Peyer's patch (tissue), 4 donors: ENCODE data around the gene TRAP1.

ENCODE experiments used
- POLR2A ChIP-seq, 2 donors: fragments of 450-650 bp; IDR thresholded peaks; one replicate each; pipeline ENCODE4 v1.5.1; 2017; ENCODE audit warnings: antibody characterized with exemption in 2 of 2, mild to moderate bottlenecking in 2 of 2, moderate library complexity in 2 of 2
- TF ChIP-seq, protein P1 (sequence below), 6 experiments: fragments of 450-650 bp in 4 of 6; fragments of 200-600 bp in 2 of 6; sonication (generic) in 1 of 6; IDR thresholded peaks; one replicate each; pipeline ENCODE4 v1.5.1; 2017 to 2019; ENCODE audit warnings: antibody characterized with exemption in 6 of 6, mild to moderate bottlenecking in 3 of 6, moderate library complexity in 1 of 6

DNA sequence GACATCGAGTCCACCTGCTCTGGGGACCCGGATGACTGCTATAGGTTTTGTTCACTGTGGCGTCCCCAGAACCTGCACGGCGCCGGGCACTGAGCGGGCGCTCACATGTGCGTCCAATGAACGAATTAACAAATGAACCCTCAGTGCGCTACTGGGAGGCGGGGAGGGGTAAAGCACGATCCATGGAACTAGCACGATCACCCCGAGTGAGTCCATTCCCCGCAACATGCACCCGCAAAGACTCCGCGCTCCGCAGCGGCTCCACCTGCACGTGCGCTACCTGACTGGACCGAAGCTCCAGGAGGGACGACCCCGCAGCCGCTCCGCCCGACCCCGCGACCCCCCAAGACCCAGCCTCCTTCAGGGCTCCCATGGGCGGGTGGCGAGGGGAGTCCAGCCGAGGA, 491 bp downstream of the TRAP1 start:
- TF ChIP-seq, protein P1, sequence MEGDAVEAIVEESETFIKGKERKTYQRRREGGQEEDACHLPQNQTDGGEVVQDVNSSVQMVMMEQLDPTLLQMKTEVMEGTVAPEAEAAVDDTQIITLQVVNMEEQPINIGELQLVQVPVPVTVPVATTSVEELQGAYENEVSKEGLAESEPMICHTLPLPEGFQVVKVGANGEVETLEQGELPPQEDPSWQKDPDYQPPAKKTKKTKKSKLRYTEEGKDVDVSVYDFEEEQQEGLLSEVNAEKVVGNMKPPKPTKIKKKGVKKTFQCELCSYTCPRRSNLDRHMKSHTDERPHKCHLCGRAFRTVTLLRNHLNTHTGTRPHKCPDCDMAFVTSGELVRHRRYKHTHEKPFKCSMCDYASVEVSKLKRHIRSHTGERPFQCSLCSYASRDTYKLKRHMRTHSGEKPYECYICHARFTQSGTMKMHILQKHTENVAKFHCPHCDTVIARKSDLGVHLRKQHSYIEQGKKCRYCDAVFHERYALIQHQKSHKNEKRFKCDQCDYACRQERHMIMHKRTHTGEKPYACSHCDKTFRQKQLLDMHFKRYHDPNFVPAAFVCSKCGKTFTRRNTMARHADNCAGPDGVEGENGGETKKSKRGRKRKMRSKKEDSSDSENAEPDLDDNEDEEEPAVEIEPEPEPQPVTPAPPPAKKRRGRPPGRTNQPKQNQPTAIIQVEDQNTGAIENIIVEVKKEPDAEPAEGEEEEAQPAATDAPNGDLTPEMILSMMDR (IDR thresholded peaks at IDR 0.05), result no peak
- no peak for TF ChIP-seq POLR2A (IDR thresholded peaks at IDR 0.05)
